ENCODE measurements around the gene PLA2G6.

PLA2G6 gene

GRCh38 chr22:38073150-38074130 is 108.2 kb downstream of the PLA2G6 start:
- no peak for DNase-seq

GRCh38 chr22:38072322-38073149 is 109.1 kb downstream of the PLA2G6 start:
- DNase-seq: no peak

GRCh38 chr22:38071421-38072321 is 110.0 kb downstream of the PLA2G6 start:
- no peak for DNase-seq

- no peak for DNase-seq
Measured at GRCh38 chr22:38070250-38070921, 111.2 kb downstream of the PLA2G6 start.

GRCh38 chr22:38069372-38070249 is 112.0 kb downstream of the PLA2G6 start:
- peak in 53 of 56 donors; percentile 22 to 84 (median 72) for DNase-seq

GRCh38 chr22:38068641-38069371 is 112.8 kb downstream of the PLA2G6 start:
- DNase-seq: no peak

- DNase-seq: no peak
Measured at GRCh38 chr22:38067761-38068360, 113.8 kb downstream of the PLA2G6 start.

- no peak for DNase-seq
Measured at GRCh38 chr22:38067028-38067415, 114.6 kb downstream of the PLA2G6 start.

- DNase-seq: no peak
Measured at GRCh38 chr22:38066381-38067027, 115.1 kb downstream of the PLA2G6 start.

GRCh38 chr22:38065539-38065938 is 116.1 kb downstream of the PLA2G6 start:
- DNase-seq: no peak

- peak in 32 of 56 donors; percentile 8 to 77 (median 46) for DNase-seq
Measured at GRCh38 chr22:38062791-38063190, 118.8 kb downstream of the PLA2G6 start.

All from nucleus accumbens (tissue), 56 donors.